GM21786 (cell line): ENCODE measurements around the gene FKBP8.

Source experiments
- ATAC-seq: cut with Tn5 transposase; IDR thresholded peaks from one replicate; pipeline ENCODE4 v1.9.1; 2021; ENCODE audit not compliant: unreplicated experiment

The FKBP8 gene

DNA sequence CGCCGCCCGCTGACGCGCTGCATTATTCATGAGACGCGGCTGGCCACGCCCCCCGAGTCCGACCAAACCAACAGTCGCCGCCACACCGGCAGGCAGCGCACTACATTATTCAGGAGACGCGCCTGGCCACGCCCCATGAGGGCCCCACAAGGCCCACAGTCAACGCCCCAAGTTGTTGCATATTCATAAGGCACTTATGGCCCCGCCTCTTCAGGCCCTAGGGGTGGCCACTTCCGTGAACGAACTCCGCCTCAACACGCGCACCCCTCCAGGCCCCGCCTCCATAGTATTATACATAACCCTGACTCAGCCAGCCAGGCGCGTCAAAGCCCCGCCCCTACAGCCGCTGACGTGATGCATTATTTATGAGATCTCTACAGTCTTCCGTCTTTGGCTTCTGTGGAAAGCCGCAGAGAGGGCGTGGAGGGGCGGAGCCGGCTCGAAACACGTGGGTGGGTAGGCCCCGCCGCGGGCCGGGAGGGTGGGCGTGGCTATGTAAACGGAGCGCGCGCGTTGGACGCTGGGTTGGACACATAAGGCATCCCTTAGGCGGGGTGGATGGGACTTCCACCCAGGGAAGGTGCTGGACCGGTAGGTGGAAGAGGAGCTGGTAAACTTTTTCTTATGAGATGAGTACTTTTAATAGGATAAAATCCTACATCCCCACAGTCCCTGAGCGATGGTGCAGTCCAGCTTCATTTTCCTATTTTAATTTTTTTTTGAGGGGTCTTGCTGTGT, 21.1 kb downstream of the FKBP8 start:
- peak; percentile 86 for ATAC-seq

DNA sequence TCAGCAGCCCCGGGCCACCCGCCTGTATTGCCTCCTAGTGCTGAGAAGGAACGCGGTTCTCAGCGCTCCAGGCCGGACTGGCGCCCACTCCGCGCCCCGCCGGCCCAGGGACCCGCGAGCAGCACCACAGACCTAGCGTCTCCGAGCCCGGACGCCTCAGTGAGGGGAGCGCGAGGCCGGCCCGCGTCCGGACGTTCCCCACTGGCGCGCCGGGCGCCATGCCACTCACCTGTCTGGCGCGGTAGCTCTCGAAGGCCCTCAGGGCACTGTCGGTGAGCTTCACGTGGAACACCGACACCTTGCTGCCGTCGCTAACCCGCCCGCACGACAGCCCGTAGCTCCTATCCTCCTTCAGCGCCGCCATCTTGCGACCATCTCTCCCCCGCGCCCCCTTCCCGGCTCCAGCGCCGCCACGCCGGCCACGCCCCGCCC, 21.7 kb downstream of the FKBP8 start, which contains the start of gene ELL:
TSS of gene ELL (minus strand) at position 379 of the 432 bp plus-strand sequence. CDS start at position 364, 15 bp downstream.
- no peak for ATAC-seq

DNA sequence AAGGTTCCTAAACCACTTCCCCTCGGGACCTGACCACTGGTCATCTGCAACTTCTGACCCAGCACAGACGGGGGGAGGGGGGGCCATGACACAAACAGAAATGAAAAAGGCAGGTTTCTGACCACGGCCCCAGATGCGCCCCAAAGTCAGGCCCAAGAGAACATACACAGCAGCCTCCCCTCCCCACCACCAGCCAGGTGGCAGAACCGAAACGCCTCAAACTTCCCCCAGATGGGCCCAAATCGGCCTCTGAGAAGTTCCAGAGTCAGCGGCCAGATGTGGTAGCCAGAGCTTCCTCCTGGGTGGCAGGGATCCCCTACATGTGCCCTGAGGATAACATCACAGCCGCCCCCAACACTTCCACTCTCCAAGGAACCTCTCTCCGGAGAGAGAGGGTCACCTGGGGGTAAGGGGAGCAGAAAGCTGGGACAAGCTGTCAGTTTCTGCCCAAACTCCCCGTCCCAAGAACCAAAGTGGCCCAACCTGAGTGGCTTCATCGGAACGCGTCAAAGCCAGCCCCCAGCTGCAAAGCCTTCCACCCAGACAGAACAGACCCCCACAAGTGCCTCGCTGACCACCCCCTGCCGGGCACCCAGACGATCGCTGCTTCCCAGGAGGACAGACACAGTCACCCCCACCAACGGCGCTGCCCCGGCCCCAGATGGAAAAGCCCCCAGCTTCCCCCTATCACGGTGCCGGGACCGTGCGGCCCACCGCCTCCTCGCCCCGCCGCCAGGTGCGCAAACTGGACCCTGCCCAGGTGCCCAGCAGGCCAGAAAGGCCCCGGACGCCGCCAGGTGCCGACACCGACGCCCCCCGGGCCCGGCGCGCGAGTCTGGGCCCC, 22.3 kb downstream of the FKBP8 start:
- no peak for ATAC-seq

DNA sequence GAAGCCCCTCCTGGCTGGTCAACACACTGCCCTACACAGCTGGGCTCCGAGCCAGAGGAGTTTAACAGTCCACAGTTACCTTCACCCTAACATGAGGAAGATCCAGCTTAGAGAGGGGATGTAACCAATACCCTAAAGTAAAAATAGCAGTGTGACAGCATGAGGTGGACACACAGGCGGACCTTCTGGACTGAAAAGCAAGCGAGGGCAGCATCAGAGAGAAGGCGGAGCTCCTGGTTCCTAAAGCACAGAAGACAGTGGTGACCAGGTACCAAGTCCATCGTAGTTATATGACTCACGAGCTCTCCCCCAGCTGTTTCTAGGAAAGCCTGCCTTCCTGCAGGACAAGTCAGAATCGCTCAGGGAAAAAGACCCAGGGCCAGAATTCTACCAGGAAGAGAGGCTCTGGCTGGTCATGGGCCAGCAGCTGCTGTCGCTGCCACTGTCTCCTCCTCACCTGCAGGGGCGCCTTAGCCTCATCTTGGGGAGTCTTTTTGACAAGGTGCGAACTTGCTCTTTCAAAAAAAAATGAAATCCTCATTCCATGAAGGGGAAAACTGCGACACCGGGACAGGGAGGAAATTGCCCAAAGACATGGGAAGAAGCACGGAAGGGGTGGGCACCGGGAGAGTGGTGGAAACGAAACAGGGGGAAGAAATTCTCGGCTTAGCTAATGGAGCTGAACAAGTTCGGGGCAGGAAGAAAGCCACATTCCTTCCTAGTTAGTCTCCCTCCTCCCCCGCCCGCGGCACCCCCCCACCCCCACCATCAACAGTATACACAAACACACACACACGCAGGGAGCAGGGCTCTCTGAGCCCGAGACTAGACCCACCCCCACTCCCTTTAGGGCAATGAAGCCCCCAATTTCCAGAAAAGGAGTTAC, 23.2 kb downstream of the FKBP8 start:
- ATAC-seq, result no peak

DNA sequence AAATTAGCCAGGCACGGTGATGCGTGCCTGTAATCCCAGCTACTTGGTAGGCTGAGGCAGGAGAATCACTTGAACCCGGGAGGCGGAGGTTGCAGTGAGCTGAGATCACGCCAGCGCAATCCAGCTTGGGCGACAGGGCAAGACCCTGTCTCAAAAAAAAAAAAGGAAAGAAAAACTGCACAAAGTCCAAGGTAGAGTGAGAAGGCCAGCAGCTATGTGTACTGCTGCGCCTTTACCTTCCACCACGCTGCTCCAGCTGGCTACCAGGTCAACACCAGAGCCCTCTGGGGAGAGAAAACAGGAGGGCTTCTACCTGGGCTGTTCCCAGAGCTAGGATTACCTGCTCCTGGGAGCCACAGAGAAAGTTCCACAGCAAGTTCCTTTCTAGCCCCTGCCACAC, 24.7 kb downstream of the FKBP8 start:
- no peak for ATAC-seq

DNA sequence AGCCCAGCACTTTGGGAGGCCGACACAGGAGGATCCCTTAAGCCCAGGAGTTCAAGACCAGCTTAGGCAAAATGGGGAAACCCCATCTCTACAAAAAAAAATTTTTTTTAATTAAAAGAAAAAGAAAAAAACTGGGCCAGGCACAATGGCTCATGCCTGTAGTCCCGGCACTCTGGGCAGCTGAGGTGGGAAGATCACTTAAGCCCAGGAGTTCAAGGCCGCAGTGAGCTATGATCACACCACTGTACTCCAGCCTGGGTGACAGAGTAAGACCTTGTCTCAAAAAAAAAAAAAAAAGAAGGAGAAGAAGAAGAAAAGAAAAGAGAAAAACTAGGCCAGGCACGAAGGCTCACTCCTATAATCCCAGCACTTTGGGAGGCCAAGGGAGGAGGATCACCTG, 25.8 kb downstream of the FKBP8 start:
- ATAC-seq, result no peak

DNA sequence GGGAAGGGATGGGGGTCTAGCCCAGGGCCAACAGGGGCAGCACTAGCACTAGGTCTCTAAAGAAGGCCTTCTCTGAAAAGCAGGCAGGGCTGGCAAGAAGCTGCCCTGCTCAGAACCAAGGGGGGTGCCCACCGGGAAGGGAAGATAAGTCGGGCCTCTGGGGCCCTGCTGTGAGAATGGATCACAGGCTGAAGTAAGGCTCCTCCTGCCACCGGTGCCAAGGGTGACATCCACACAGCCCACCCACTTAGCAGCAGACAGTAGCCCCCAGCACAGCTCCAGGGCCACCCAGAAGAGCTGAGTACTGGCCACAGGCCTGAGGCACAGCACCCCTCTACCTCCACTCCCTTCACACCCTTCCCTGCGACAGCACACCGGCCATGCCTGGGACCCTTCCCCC, 27.4 kb downstream of the FKBP8 start:
- no peak for ATAC-seq

DNA sequence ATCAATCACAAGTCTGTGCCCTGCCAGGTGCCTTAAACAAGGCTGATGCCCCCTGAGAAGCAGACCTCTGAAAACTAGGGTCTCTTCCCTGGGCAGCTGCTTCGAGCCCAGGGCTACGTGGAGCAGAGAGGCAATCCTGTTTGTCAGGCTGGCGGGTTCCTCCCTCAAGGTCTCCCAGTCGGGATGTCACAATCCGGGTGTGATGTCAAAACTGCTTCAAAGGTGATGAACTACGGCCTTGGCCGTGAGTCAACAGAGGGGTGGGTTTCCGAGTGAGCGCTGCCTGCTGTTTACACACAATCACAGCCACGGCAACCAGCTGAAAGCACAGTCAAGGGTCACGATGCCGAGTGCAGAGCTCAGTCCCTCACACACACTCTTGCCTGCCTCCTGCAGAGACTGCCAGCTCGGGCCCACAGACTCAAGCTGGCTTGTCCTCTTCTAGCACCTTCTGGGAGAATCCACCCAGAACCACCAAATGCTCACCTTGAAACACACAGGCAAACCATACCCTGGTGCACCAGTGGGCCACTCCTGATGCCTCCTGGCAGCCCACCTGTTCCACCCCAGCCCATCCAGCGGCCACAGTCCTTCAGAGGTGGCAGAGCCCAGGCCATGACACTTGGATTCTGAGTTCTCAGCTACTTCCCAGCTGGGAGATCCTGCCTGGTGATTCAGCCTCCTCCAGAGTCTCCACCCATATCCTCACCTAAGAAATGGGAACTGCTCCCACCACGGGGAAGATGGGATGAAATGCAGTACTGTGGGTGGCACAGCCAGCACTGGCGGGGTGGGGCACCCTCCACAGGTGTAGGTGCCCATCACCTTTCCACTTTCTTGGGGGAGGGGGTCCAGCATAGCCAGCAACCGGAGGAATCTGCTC, 28.3 kb downstream of the FKBP8 start:
- no peak for ATAC-seq

DNA sequence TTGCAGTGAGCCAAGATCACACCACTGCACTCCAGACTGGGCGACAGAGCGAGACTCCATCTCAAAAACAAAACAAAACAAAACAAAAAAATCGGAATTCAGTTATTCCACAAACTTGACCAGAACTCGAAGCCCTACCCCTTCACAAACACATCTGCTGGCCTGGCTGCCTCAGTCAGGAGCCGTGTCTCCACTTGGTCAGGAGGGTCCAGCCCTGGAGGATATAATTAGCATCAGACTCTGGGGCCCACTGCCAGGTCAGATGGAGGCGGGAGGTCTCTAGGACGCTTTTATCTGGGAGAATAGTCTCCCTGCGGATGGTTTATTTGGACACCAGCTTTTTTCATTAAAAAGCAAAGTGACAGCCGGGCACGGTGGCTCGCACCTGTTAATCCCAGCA, 29.5 kb downstream of the FKBP8 start:
- ATAC-seq, result no peak

DNA sequence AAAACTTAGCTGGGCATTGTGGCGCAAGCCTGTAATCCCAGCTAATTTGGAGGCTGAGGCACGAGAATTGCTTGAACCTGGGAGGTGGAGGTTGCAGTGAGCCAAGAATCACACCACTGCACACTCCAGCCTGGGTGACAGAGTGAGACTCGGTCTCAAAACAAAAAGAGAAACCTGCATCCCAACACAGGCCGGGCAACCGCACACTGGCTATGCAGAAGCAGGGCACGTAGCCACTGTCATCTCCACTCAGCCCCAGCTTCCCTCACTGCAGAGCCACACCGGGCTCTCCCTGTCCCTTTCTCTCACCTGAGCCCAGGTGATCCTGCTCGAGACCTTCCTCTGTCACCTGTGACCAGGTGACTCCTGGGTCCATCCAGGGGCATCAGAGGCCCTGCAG, 33.2 kb downstream of the FKBP8 start:
- no peak for ATAC-seq

DNA sequence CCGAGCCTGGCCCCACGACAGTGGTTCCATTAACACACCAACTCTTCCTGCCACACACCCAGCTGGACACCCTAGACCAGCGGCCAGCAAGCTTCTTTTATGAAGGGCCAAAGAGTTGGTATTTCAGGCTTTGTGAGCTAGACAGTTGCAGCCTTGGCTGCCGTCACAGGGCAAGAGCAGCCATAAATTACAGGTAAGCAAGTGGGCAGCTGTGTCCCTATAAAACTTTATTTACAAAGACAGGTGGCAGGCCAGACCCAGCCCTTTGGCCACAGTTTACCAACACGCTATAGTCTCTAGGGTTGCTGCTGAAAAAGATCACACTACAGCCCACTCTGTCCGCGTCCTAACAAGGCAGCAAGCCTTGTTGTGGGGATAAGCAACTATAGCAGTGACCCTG, 34.8 kb downstream of the FKBP8 start:
- no peak for ATAC-seq

DNA sequence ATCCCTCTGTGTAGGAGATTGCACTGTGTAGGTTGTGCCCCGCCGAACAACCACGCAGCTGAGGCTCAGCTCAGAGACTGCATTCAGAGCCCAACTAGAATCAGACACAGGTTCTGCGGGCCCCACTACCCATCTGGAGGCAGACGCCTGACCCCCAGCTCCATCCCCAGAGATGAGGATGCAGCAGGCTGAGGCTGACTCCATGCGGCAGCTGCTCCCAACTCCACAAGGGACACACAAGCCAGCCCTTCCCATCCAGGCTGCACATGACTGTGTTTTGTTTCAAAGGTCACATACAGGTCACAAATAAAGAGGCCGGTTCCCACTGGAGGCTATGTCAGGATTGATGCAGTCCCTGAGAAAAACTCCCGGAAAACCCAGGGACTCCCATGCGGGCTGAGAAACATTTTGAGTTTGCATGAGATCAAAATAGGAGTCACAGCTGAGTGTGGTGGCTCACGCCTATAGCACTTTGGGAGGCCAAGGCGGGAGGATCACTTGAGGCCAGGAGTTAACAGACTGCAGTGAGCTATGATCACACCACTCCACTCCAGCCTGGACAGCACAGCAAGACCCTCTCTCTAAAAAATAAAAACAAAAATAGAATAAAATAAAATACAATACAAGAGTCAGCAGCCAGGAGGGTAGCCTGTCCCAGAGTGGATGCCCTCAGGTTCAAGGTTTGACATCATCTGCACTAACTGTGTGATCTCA, 35.5 kb downstream of the FKBP8 start:
- ATAC-seq, result no peak

DNA sequence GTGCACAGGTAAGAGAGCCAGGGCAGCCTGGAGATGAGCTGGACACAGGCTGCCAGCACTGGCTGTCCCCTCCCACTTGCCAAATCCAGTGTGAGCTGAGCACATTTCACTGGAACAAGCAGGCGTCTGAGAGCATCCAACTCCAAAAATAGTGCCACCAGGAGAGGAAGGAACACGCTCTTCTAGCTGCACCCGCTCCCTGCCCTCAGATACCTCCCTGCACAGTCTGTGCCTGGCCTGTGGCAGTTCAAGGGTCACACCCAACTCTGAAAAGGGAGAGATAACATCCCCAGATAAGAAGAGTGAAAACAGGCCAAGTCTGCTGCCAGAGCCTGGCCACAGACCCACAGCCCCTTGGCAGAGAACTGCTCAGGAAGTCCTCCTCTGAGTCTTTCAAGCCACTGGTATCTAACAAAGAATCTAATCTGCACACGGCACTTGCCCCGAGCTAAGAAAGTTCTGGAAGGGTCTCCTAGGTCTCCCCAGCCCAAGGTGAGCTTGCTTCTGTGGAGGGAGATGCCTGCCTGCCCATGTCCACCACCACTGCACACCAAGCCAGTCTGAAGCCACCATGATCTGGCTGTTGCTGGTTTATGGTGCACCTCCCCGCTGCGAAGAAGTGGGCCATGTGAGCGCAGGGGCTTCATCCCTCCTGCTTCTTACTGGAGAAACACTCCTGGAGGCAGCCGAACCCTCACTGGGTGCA, 36.2 kb downstream of the FKBP8 start:
- ATAC-seq, result no peak

DNA sequence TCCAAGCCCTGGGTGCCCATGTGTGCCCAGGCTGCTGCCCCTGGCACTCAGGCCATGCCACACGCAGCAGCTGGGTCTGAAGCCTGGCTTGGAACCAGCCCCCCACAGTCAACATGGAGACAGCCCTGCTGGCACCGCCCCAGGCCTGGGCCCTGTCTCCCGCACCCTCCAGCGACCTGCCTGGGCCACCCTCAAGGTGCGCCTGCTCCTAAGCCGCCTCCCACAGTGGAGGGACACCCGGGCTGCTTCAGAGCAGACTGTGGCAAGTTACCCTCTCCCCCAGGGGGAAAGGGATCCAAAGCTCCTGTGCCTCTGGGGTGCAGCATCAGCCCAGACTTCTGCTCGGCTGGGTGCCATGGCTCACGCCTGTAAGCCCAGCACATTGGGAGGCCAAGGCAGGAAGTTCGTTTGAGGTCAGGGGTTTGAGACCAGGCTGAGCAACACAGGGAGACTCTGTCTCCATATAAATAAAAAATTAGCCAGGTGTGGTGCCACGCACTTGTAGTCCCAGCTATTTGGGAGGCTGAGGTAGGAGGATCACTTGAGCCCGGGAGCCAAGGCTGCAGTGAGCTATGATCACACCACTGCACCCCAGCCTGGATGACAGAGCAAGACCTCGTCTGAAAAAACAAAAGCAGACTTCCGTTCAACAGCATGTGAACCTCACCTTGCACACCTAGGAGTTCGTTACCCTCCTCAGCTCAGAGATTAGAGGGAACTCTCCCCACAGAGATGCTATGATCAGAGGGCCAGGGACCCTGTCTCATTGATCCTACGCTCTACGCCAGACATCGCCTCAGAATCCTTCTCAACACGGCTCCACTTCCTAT, 37.1 kb downstream of the FKBP8 start:
- no peak for ATAC-seq

DNA sequence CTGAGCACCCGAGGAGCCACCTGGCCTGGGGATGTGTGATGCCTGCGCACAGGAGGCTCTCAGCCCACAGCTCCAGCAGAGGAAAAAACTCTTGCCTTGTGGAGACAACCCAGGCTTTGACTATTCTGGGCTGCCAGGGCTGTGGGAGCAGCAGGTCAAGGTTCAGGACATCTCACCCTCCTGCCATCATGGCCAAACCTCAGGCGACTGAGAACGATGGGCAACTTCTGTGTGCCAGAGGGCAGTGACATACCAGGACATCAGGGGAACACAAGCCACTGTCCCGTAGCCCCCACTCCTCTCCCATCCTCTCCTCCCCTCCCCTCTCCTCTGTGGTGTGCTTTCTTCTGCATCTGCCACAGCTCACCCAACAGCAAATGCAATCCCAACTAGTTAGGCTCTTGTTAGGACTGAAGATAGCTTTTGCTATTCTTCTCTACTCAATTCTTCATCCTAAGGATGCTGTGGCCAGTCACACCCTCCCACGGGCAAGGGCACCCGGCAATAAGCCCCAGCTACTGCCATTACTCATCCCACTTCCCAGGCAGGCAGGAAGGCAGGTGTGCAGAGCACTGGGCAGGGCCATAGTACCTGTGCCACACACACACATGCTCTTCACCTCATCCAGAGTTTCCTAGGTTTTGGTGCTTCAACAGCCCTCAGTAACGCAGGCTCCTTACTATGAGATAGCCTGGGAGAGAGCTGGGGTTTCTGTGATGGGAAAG, 38.3 kb downstream of the FKBP8 start:
- no peak for ATAC-seq

DNA sequence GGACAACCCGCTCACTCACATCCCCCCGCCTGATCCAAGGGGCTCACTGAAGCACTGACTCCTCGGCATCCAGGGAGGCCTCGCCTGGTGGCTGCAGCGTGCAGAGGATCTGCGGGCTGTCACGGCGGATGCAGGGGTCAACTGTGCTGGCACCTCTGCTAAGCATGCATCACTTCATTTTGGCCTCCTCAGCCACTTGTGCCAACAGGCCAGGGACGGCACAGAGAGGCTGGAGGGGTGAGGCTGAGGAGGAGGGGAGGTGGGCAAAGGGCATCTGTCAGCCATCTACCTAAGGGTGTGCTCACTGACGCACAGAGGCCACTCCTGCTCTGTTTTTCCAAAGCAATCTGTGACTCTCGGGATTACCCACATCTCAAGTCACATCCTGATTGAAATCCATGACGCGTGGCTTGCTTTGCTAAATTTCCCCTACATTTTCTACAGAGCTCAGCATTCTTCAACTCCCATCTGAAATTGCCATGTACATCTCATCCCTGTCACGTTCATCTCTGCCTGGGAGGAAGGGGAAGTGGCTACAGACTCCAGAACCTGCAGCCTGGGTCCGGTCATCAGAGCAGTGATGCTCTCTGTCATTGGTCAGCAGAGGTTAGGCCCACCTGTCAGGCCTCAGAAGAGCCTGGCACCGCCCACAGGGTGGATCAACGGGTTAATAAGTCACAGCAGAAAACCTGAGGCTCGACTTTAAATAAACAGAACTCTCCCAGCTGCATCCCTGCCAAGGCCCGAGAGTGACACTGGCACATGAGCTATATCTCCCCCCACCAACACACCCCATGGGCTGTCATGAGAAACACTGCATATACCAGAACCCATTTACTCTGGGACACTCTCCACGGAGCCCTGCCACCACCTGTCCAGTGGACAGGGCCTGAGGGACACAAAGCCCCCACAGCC, 39.1 kb downstream of the FKBP8 start:
- peak; percentile 73 for ATAC-seq
